ENCODE results near the gene REL. TPM values are rescaled to one million over a fixed set of nuclear protein-coding genes. Genes with fewer than 3 reads are reported as not detected.

REL gene
- total RNA-seq = 1.3 and 3.2 TPM in 2 replicates

DNA sequence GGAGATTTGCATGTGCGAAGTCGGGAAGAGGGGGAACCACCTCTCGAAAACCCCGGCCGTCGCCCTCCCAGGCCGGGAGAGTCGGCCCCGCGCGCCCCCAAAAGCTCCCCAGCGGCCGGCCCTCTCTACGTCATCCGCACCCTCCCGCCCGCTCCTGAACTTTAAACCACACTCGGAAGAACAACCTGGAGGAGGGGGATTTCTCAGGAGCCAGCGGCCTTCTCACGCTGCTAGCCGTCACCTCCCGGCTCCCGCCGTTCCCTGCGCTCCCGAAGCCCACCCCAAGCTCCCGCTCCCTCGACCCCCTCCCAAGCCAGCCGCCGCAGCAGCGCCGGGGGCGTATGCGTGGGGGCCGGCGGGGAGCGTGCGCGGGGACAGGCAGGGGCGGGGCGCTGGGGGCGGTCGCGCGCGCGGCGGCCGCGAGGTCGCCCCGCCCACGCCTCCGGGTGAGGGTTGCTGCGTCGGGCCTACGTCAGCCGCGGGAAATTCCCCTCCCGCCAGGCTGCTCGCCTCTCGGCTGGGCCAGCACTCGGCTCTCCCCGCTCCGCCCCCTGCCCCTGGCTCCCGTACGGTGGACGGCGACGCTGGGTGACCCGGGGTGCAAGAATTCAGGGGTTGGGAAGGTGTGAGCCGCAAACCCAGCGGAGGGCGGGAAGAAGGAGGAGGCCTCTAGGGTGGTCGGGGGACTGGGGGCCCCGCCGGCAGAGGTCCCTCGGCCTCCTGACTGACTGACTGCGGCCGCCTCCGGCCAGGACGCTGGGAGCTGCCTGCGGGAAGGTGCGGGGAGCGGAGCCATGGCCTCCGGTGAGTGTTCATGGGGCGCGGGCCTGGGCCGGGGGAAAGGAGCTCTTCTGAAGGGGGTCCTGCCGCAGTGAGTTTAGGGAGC lies at the start of gene REL:
Gene REL (plus strand): TSS at position 528 of the 886 bp plus-strand sequence. CDS start 267 bp downstream, at position 795.

Other genes starting within 250 kb of the REL start
- gene PAPOLG, start 125.3 kb upstream of the REL start, total RNA-seq = 6.1 and 9.6 TPM in 2 replicates
- gene PEX13, start 136.1 kb downstream of the REL start, total RNA-seq = 17.0 and 20.4 TPM in 2 replicates
- gene PUS10, start 136.7 kb downstream of the REL start, total RNA-seq = 3.7 and 7.1 TPM in 2 replicates
- 4.8 and 5.4 TPM in 2 replicates for gene SANBR, start 184.3 kb downstream of the REL start, total RNA-seq

All from bronchus fibroblast of lung (primary cell).